ENCODE results near the gene TIMM21.

- no peak for TF ChIP-seq POLR2A (IDR thresholded peaks at IDR 0.05)
- no peak for TF ChIP-seq CTCF (IDR thresholded peaks at IDR 0.05)
Measured at GRCh38 chr18:74108460-74108859, 39.9 kb upstream of the TIMM21 start.
